ENCODE data around the gene CAMSAP3. TPM values are rescaled to one million over a fixed set of nuclear protein-coding genes. Genes with fewer than 3 reads are reported as not detected.

CAMSAP3 gene
- total RNA-seq, 4 donors from 2014 or later, result 0.15 to 0.16 TPM; not detected in 2

GRCh38 chr19:7602240-7602934, 6.7 kb downstream of the CAMSAP3 start:
- H3K27me3 ChIP-seq, result peaks cover 7 to 17% (median 12%) of the 10 kb centered on the region in 3 donors
- no peaks in the 10 kb centered on the region for H3K4me1 ChIP-seq
- in situ Hi-C loops (cut with MboI; ENCODE audit: low sequenced_read_pairs in 4 of 4) (no loop called here), intact Hi-C loops (cut with DNase I; ENCODE audit: low total_unique reads) (no loop called here)
- H3K4me3 ChIP-seq, result no peak overlapping the region
- no peaks in the 10 kb centered on the region for H3K36me3 ChIP-seq
- H3K27ac ChIP-seq, result no peak overlapping the region
- TF ChIP-seq CTCF (IDR thresholded peaks at IDR 0.05 in 4 of 5, conservative IDR thresholded peaks at IDR 0.05 in 1 of 5), result no peak
- TF ChIP-seq POLR2A (IDR thresholded peaks at IDR 0.05), result no peak
- DNase-seq, result no peak
- no peak for ATAC-seq
- no peaks in the 10 kb centered on the region for H3K9me3 ChIP-seq

GRCh38 chr19:7602935-7603497, 7.4 kb downstream of the CAMSAP3 start:
- H3K27ac ChIP-seq, result no peak overlapping the region
- no peak overlapping the region for H3K4me3 ChIP-seq
- ATAC-seq (no peak), DNase-seq (no peak)
- TF ChIP-seq POLR2A (IDR thresholded peaks at IDR 0.05), result no peak
- TF ChIP-seq CTCF (IDR thresholded peaks at IDR 0.05 in 4 of 5, conservative IDR thresholded peaks at IDR 0.05 in 1 of 5), result no peak
- no peaks in the 10 kb centered on the region for H3K9me3 ChIP-seq
- no peaks in the 10 kb centered on the region for H3K4me1 ChIP-seq
- intact Hi-C loops (cut with DNase I; ENCODE audit: low total_unique reads), result no loop called here
- peaks cover 6 to 12% (median 6%) of the 10 kb centered on the region in 3 donors for H3K27me3 ChIP-seq
- in situ Hi-C loops (cut with MboI; ENCODE audit: low sequenced_read_pairs in 4 of 4), result no loop called here
- H3K36me3 ChIP-seq, result no peaks in the 10 kb centered on the region

- Histone ChIP-seq H3K27ac (no peak overlapping the region), H3K27me3 (peaks cover 3 to 8% (median 6%) of the 10 kb centered on the region in 3 donors), H3K9me3 (no peaks in the 10 kb centered on the region), H3K4me3 (no peak overlapping the region), H3K4me1 (no peaks in the 10 kb centered on the region), H3K36me3 (no peaks in the 10 kb centered on the region)
- TF ChIP-seq POLR2A (IDR thresholded peaks at IDR 0.05) (no peak), CTCF (IDR thresholded peaks at IDR 0.05 in 4 of 5, conservative IDR thresholded peaks at IDR 0.05 in 1 of 5) (no peak)
- in situ Hi-C loops (cut with MboI; ENCODE audit: low sequenced_read_pairs in 4 of 4), result no loop called here
- intact Hi-C loops (cut with DNase I; ENCODE audit: low total_unique reads), result no loop called here
- no peak for DNase-seq
- ATAC-seq, result no peak
Measured at GRCh38 chr19:7603919-7604318, 8.3 kb downstream of the CAMSAP3 start.

- DNase-seq (no peak), ATAC-seq (no peak)
- Histone ChIP-seq H3K27me3 (peaks cover 3 to 8% (median 6%) of the 10 kb centered on the region in 3 donors), H3K9me3 (no peaks in the 10 kb centered on the region), H3K4me1 (no peaks in the 10 kb centered on the region), H3K4me3 (no peak overlapping the region), H3K36me3 (no peaks in the 10 kb centered on the region), H3K27ac (no peak overlapping the region)
- in situ Hi-C loops (cut with MboI; ENCODE audit: low sequenced_read_pairs in 4 of 4) (no loop called here), intact Hi-C loops (cut with DNase I; ENCODE audit: low total_unique reads) (no loop called here)
- TF ChIP-seq CTCF (IDR thresholded peaks at IDR 0.05 in 4 of 5, conservative IDR thresholded peaks at IDR 0.05 in 1 of 5) (no peak), POLR2A (IDR thresholded peaks at IDR 0.05) (no peak)
Measured at GRCh38 chr19:7605490-7606222, 10.0 kb downstream of the CAMSAP3 start.

All from gastrocnemius medialis (tissue), 4 donors.